ENCODE measurements around the gene FBXO31. TPM values are rescaled to one million over a fixed set of nuclear protein-coding genes. Genes with fewer than 3 reads are reported as not detected.

Gene FBXO31
- total RNA-seq, 2 donors from 2014 or later = 57.9 to 161 TPM

GRCh38 chr16:87368029-87368770, 15.4 kb downstream of the FBXO31 start:
- Histone ChIP-seq H3K4me3 (no peak overlapping the region), H3K4me1 (ENCODE audit: control insufficient read depth in 1 of 2, low read depth in 2 of 2) (peaks cover 14 to 40% of the 10 kb centered on the region in 2 donors), H3K9me3 (no peaks in the 10 kb centered on the region), H3K36me3 (no peaks in the 10 kb centered on the region), H3K27me3 (replicated peaks; ENCODE audit: insufficient read depth) (no peaks in the 10 kb centered on the region), H3K27ac (no peak overlapping the region)
- TF ChIP-seq, protein P1, sequence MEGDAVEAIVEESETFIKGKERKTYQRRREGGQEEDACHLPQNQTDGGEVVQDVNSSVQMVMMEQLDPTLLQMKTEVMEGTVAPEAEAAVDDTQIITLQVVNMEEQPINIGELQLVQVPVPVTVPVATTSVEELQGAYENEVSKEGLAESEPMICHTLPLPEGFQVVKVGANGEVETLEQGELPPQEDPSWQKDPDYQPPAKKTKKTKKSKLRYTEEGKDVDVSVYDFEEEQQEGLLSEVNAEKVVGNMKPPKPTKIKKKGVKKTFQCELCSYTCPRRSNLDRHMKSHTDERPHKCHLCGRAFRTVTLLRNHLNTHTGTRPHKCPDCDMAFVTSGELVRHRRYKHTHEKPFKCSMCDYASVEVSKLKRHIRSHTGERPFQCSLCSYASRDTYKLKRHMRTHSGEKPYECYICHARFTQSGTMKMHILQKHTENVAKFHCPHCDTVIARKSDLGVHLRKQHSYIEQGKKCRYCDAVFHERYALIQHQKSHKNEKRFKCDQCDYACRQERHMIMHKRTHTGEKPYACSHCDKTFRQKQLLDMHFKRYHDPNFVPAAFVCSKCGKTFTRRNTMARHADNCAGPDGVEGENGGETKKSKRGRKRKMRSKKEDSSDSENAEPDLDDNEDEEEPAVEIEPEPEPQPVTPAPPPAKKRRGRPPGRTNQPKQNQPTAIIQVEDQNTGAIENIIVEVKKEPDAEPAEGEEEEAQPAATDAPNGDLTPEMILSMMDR (IDR thresholded peaks at IDR 0.05) = no peak
- DNase-seq (ENCODE audit: low spot score) = no peak
- ATAC-seq (ENCODE audit: insufficient number of reproducible peaks, low FRiP score, low read depth) = no peak

- Histone ChIP-seq H3K4me1 (ENCODE audit: control insufficient read depth in 1 of 2, low read depth in 2 of 2) (peaks cover 14 to 41% of the 10 kb centered on the region in 2 donors), H3K27me3 (replicated peaks; ENCODE audit: insufficient read depth) (no peaks in the 10 kb centered on the region), H3K27ac (no peak overlapping the region), H3K9me3 (no peaks in the 10 kb centered on the region), H3K4me3 (no peak overlapping the region), H3K36me3 (peaks cover 1% of the 10 kb centered on the region)
- DNase-seq (ENCODE audit: low spot score) (no peak), ATAC-seq (ENCODE audit: insufficient number of reproducible peaks, low FRiP score, low read depth) (no peak)
- TF ChIP-seq, protein P1 (IDR thresholded peaks at IDR 0.05) = no peak
Measured at GRCh38 chr16:87367529-87367928, 16.0 kb downstream of the FBXO31 start.

- TF ChIP-seq, protein P1 (IDR thresholded peaks at IDR 0.05) = no peak
- H3K4me1 ChIP-seq (ENCODE audit: control insufficient read depth in 1 of 2, low read depth in 2 of 2) = peaks cover 14 to 35% of the 10 kb centered on the region in 2 donors
- no peaks in the 10 kb centered on the region for H3K27me3 ChIP-seq (replicated peaks; ENCODE audit: insufficient read depth)
- H3K9me3 ChIP-seq = no peaks in the 10 kb centered on the region
- ATAC-seq (ENCODE audit: insufficient number of reproducible peaks, low FRiP score, low read depth) (no peak), DNase-seq (ENCODE audit: low spot score) (no peak)
- peaks cover 4% of the 10 kb centered on the region for H3K36me3 ChIP-seq
- no peak overlapping the region for H3K27ac ChIP-seq
- no peak overlapping the region for H3K4me3 ChIP-seq
Measured at GRCh38 chr16:87366930-87367329, 16.6 kb downstream of the FBXO31 start.

GRCh38 chr16:87366288-87366687, 17.3 kb downstream of the FBXO31 start:
- H3K4me3 ChIP-seq = no peak overlapping the region
- DNase-seq (ENCODE audit: low spot score) = no peak
- H3K9me3 ChIP-seq = no peaks in the 10 kb centered on the region
- ATAC-seq (ENCODE audit: insufficient number of reproducible peaks, low FRiP score, low read depth) = no peak
- H3K36me3 ChIP-seq = peaks cover 9% of the 10 kb centered on the region
- peaks cover 14 to 34% of the 10 kb centered on the region in 2 donors for H3K4me1 ChIP-seq (ENCODE audit: control insufficient read depth in 1 of 2, low read depth in 2 of 2)
- H3K27ac ChIP-seq = no peak overlapping the region
- no peaks in the 10 kb centered on the region for H3K27me3 ChIP-seq (replicated peaks; ENCODE audit: insufficient read depth)
- TF ChIP-seq, protein P1 (IDR thresholded peaks at IDR 0.05) = no peak

DNA sequence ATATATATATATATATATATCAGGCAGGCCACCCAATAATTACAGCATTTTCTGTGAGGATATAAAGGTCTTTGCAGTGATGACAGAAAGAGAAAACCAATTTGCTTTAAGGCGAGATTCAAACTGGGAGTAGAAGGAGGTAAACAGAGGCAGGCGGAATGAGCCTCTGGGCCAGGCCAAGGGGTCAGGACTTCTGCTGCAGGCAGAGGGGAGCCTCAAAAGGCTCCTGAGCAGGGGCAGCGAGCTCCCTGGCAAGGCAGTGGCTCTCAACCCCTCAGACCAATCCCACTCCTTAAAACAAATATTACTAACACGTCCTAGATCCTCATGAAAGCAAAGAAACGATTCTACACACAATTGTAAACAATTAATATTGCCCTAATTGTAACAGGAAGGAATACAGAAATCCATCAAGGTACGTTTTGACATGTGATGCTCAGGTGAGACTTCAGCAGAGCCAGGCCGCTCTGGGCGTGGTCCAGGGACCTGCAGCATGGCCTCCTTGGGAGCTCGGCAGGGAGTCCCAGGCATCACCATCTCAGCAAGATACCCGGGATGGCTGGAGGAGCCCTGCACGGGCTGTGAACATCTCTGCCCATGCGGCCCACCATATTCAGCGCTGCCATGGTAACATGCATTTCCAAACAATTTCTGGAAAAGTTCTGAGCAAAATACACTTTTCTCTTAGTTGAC, 18.4 kb downstream of the FBXO31 start:
- no peaks in the 10 kb centered on the region for H3K27me3 ChIP-seq (replicated peaks; ENCODE audit: insufficient read depth)
- H3K36me3 ChIP-seq = peaks cover 9% of the 10 kb centered on the region
- no peak overlapping the region for H3K4me3 ChIP-seq
- no peak for DNase-seq (ENCODE audit: low spot score)
- no peak for ATAC-seq (ENCODE audit: insufficient number of reproducible peaks, low FRiP score, low read depth)
- TF ChIP-seq, protein P1 (IDR thresholded peaks at IDR 0.05) = no peak
- no peaks in the 10 kb centered on the region for H3K9me3 ChIP-seq
- H3K27ac ChIP-seq = no peak overlapping the region
- peaks cover 14 to 29% of the 10 kb centered on the region in 2 donors for H3K4me1 ChIP-seq (ENCODE audit: control insufficient read depth in 1 of 2, low read depth in 2 of 2)

Measured in thoracic aorta (tissue), 2 donors.